Activated T-cell treated with anti-CD3 and anti-CD28 coated beads for 4 hours (primary cell): ENCODE data around the gene UFSP2.
"Not testable (repeated sequence)": the region's sequence is repeated elsewhere in the genome, so short reads cannot be mapped to it uniquely, and the experiment has no call there.

Source experiments
- DNase-seq: peaks from one replicate; pipeline ENCODE4 v3.0.0-alpha.2; 2020

UFSP2 gene

DNA sequence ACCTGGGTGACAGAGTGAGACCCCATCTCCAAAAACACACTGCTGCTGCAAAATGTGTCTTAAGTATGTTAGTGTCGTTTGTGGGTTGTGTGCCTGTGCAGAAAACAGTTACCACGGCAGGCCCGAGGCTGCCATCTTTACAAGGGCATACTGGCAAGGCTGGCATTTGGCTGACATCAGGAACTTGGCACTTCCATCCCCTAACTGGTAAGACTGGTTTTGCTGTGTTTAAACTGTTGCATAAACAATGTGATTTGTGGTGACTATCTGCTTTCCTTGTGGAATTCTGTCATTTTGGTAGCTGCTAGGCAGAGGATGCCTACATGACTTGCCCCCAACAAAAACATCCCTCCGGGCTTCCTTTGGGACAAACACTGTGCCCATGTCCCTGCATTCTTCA is 42.3 kb downstream of the UFSP2 start:
- no peak for DNase-seq

DNA sequence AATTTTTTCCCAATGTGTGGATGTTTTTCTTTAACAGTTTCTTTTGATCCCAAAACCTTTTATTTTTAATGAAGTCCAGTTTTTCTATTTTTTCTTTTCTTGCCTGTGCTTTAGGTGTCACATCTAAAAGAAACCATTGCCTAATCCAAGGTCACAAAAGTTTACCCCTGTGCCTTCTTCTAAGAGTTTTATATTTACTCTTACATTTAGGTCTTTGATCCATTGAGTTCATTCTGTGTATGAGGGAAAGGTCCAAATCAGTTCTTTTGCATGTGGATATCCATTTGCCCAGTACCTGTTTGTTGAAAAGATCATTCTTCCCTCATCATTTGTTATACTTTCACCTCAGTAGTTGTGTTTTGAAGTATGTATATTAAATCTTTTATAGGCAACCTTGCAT is 43.0 kb downstream of the UFSP2 start:
- no peak for DNase-seq

GRCh38 chr4:185381288-185382196 is 44.2 kb downstream of the UFSP2 start:
- no peak for DNase-seq

DNA sequence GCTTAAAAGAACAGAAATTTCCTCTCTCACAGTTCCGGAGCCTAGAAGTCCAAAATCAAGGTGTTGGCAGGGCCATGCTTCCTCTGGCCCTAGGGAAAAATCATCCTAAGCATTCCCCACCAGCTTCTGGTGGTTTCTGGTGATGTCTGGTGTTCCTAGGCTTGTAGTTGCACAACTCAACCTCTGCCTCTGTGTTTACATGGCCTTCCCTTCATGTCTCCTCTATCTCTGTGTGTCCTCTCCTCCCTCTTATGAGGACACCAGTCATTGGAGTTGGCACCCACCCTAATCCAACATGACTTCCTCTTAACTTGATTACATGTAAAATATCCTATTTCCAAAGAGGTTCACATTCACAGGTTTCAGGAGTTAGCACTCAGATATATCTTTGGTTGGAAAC is 45.4 kb downstream of the UFSP2 start:
- no peak for DNase-seq

GRCh38 chr4:185379326-185380295 is 46.2 kb downstream of the UFSP2 start:
- no peak for DNase-seq

GRCh38 chr4:185378264-185378663 is 47.5 kb downstream of the UFSP2 start:
- DNase-seq = no peak

GRCh38 chr4:185374573-185374972 is 51.2 kb downstream of the UFSP2 start:
- no peak for DNase-seq

- DNase-seq = no peak
Observed at GRCh38 chr4:185374027-185374426, 51.7 kb downstream of the UFSP2 start.

DNA sequence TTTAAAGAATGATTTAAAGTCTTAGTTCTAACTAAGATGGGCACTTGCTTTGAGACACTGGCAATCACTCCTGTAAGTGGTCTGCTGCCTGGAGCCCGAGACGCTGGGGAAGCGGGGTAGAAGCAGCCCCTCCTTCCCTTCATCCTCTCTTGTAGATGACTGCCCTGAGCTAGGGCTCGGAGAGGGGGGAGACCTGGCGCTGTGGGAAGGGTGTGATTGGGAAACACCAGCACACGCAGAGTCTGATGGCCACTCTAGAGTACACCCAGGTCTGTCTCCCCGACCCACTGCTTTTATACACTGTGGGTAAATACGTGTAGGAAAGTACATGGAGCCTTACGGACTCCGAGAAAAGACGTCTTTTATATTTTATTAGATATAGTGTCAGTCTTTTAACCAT is 54.1 kb downstream of the UFSP2 start:
- DNase-seq = no peak

GRCh38 chr4:185370268-185370949 is 55.4 kb downstream of the UFSP2 start:
- DNase-seq = no peak

- no peak for DNase-seq
Observed at GRCh38 chr4:185369731-185370130, 56.0 kb downstream of the UFSP2 start.

DNA sequence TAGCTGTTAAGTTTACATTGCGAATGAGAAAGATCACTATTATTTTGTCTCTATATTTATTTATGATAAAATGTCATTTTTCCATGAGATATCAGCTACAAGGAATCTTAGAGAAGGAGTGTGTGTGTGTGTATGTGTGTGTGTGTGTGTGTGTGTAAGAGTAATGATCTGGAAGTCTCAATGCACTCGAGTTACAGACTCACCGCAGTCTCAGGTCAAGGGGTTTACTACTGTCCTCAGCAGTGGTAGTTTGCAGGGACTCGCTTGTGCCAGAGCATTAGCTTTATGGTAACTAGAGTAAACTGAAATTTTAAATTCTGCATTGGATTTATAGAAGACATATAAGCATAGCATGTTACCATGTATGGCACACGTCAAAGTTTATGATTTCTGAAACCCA is 60.9 kb downstream of the UFSP2 start:
- DNase-seq = no peak

GRCh38 chr4:185363251-185363650 is 62.5 kb downstream of the UFSP2 start:
- no peak for DNase-seq

- DNase-seq = not testable (repeated sequence)
Observed at GRCh38 chr4:185362570-185362969, 63.2 kb downstream of the UFSP2 start.

- DNase-seq = no peak
Observed at GRCh38 chr4:185361872-185362271, 63.9 kb downstream of the UFSP2 start.

DNA sequence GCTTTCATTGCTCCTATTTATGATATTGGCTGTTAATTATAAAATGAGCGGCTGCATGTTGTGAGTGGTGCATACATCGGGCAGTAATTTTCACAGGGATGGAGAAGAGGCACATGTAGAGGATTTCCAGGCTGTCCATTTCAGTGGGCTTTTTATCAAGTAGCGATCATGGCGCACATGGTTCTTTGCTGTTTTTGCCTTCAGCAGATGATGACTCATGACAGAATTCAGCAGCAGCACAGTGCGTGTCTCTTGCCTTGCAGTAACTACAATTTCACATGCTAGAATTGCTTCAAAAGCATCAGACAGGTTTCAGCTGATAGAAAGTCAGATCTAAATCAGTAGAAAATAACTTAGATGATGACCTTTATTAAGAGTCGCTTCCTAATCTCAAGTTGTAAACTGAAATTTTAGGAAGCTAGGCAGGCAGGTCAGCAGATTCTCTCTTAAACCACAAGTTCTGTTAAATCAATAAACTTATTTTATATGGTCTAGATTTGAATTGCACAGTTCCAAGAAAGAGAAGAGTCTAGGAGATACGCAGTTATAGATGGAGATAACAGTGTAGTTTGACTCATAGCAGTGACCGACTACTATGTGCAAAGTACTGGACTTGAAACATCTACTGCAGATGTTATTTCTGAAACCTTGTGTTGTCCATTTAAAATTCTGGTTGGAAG is 65.9 kb downstream of the UFSP2 start:
- no peak for DNase-seq

DNA sequence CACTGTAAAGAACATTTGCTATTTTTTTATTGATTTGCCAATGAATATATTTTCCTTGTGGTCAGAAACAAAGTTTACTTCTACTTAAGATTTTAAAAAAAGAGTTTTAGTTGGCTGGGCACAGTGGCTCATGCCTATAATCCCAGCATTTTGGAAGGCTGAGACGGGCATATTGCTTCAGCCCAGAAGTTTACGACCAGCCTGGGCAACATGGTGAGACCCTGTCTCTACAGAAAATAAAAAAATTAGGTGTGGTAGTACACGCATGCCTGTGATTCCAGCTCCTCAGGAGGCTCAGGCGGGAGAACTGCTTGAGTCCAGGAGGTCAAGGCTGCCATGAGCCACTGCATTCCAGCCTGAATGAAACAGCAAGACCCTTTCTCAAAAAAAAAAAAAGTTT is 66.8 kb downstream of the UFSP2 start:
- DNase-seq = no peak

- DNase-seq = no peak
Observed at GRCh38 chr4:185358514-185358913, 67.2 kb downstream of the UFSP2 start.

DNA sequence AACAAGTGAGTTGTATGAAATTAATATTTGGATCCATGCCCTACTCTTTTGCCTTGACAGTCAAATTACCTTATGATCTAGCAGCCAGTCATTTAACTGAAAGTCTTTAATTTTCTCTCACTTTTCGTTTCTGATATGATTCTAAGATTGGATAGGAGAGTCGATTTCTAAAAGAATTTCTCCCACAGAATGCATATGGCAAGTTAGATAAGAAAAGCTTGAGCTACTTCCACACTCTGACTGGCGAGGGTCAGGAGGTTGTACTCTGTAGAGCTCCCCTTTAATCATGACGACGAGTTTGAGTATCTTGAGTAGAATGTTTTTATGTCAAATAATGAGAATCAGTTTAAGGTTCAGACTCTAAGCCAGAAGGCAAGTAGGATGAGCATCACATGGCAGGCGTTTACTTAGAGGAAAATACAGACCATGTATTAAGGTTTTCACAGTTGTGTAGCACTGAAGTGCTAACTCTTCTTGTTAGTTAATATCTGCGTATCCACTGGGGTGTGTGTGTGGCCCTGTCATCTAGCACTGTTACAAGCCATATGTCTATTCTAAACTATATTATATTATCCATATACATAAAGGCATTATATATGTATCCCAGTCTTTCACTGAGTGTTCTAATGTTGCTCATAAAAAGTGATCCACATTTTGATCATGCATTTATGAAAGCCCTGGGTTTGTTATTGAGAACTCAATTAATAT is 67.9 kb downstream of the UFSP2 start:
- no peak for DNase-seq

DNA sequence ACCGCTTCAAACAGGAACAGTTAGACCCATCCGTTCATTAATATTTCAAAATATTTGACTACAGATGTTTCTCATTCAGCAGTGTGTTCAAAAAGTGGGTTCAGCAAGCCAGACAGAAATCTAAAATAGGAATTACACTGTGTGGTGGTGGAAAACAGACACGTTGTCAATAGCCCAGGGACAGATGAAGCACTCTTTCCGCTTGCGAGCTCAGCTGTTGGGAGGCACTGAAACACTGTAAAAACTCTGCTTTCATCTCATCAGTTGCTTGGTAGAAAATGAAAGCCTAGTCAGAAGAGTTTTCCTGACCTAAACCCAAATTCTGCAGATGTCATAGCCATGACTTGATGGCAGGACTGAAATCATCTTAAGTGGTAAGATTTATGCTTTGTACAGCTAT is 68.6 kb downstream of the UFSP2 start:
- no peak for DNase-seq

- no peak for DNase-seq
Observed at GRCh38 chr4:185352741-185353140, 73.0 kb downstream of the UFSP2 start.

DNA sequence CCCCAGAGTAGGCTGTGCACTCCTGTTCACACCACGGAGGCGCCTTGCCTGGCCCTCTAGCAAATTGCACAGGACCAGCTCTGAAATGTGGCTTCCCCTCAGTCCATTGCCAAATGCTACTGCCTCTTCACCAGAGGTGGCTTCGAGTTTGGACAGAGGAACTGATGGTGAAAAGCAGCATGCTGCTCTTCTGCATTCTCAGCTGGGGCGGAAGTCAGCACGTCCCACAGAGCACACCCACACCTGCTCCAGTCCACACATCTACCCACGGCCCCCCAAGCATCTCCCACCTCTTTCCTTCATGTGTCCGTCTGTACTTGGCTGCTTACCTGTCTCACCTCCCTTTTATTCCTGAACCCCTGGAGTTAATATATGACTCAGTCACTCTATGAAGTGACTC is 73.6 kb downstream of the UFSP2 start:
- no peak for DNase-seq
